H1 (cell line): Measurements from ENCODE around the gene MPHOSPH8.

Experiments used
- CEBPB ChIP-seq: IDR thresholded peaks from 2 replicates; pipeline ENCODE4 v1.6.1; 2012; ENCODE audit warnings: low read depth, low read length
- CHD1 ChIP-seq: IDR thresholded peaks from 2 replicates; pipeline ENCODE4 v1.6.1; 2012; ENCODE audit warnings: low read depth, low read length, improper control_type of control experiment
- CTCF ChIP-seq, 3 experiments: IDR thresholded peaks; 1 replicate in 2 of 3; 2 replicates in 1 of 3; pipeline versions ENCODE4 v1.5.1 to v1.6.1; 2011; ENCODE audit warnings: low read length in 3 of 3, mild to moderate bottlenecking in 3 of 3, inconsistent platforms in 2 of 3, low read depth in 1 of 3, moderate library complexity in 1 of 3; ENCODE audit not compliant: insufficient read depth in 1 of 3; ENCODE audit errors: control extremely low read depth in 1 of 3
- EGR1 ChIP-seq: IDR thresholded peaks from 2 replicates; pipeline ENCODE4 v1.6.1; 2011; ENCODE audit warnings: low read depth, low read length, borderline replicate concordance
- EP300 ChIP-seq, 2 experiments: IDR thresholded peaks; 1 replicate in 1 of 2; 2 replicates in 1 of 2; pipeline ENCODE4 v1.6.1; 2011 to 2012; ENCODE audit warnings: low read depth in 2 of 2, low read length in 2 of 2, mild to moderate bottlenecking in 2 of 2, borderline replicate concordance in 1 of 2, inconsistent platforms in 1 of 2, moderate library complexity in 1 of 2
- EZH2 ChIP-seq: fragments of 200-600 bp; sonication (generic); IDR thresholded peaks from 2 replicates; pipeline ENCODE4 v1.7.1; 2012; ENCODE audit warnings: low read depth, mild to moderate bottlenecking, moderate library complexity, low read length, inconsistent platforms; ENCODE audit not compliant: severe bottlenecking
- GABPA ChIP-seq: IDR thresholded peaks from 2 replicates; pipeline ENCODE4 v1.6.1; 2011; ENCODE audit warnings: mild to moderate bottlenecking, low read length, moderate library complexity, borderline replicate concordance; ENCODE audit not compliant: insufficient read depth
- MAX ChIP-seq: IDR thresholded peaks from 2 replicates; pipeline ENCODE4 v1.6.1; 2012; ENCODE audit warnings: inconsistent platforms
- RFX5 ChIP-seq: IDR thresholded peaks from 2 replicates; pipeline ENCODE4 v1.6.1; 2011; ENCODE audit warnings: low read depth, low read length, improper control_type of control experiment, borderline replicate concordance
- SUZ12 ChIP-seq: fragments of 200-600 bp; sonication (generic); IDR thresholded peaks from 2 replicates; pipeline ENCODE4 v1.6.1; 2012; ENCODE audit warnings: mild to moderate bottlenecking, inconsistent platforms, low read length, moderate library complexity, mixed read lengths
- TAF1 ChIP-seq: IDR thresholded peaks from 2 replicates; pipeline ENCODE4 v1.6.1; 2011; ENCODE audit warnings: mild to moderate bottlenecking, low read depth, low read length
- TBP ChIP-seq: IDR thresholded peaks from 2 replicates; pipeline ENCODE4 v1.6.1; 2011; ENCODE audit warnings: low read depth, low read length, improper control_type of control experiment
- YY1 ChIP-seq: IDR thresholded peaks from 2 replicates; pipeline ENCODE4 v1.6.1; 2011; ENCODE audit warnings: low read depth, mild to moderate bottlenecking, low read length

- TF ChIP-seq SUZ12 (no peak), RFX5 (no peak), CHD1 (no peak), CTCF (IDR thresholded peaks at IDR 0.05; ENCODE audit: control extremely low read depth in 1 of 3, insufficient read depth in 1 of 3, low read depth in 1 of 3, low read length in 3 of 3) (no peak), TAF1 (no peak), EP300 (IDR thresholded peaks at IDR 0.05; ENCODE audit: borderline replicate concordance in 1 of 2, low read depth in 2 of 2, low read length in 2 of 2) (no peak), EGR1 (no peak), MAX (no peak), YY1 (no peak), GABPA (no peak), TBP (no peak), EZH2 (no peak), CEBPB (no peak)
These were observed 52.0 kb downstream of the MPHOSPH8 start for GRCh38 chr13:19685437-19685836.
